ENCODE results near the gene NTRK1. TPM values are rescaled to one million over a fixed set of nuclear protein-coding genes. Genes with fewer than 3 reads are reported as not detected.

NTRK1 gene
- total RNA-seq, 1 donor from 2014 or later, result 2.4 TPM

DNA sequence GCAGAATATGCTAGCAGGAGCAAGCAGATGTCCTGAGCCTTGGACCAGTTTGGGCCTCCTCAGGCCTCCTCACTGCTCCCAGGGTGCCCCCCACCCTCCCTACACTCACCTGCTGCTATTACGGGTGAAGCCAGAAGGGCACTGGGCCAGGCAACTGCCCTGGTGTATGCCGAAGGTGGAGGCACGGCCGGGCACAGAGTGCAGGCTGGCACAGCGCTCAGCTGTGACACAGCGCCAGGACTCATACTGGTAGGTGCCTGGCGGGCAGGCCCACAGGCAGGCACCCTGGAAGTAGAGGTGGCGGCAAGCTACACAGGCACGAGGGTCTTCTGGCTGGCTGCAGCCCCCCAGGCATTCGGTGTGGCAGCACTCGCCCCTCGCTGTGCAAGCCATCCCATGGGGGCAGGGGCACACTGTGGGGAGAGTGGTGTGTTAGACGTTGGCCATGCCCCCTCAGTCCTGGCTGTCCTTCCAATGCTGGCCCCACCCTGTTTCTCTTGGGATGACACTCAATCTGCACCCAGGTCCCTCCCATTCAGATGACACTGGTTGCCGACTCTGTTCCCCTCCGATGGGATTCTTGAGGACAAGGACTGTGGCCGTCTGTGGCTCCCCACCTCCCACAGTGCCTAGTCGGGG is 8.8 kb upstream of the NTRK1 start:
- ATAC-seq (peak; percentile 82), DNase-seq (ENCODE audit: missing footprints) (peak; percentile 82)
- intact Hi-C loops (cut with DNase I), result no loop called here

DNA sequence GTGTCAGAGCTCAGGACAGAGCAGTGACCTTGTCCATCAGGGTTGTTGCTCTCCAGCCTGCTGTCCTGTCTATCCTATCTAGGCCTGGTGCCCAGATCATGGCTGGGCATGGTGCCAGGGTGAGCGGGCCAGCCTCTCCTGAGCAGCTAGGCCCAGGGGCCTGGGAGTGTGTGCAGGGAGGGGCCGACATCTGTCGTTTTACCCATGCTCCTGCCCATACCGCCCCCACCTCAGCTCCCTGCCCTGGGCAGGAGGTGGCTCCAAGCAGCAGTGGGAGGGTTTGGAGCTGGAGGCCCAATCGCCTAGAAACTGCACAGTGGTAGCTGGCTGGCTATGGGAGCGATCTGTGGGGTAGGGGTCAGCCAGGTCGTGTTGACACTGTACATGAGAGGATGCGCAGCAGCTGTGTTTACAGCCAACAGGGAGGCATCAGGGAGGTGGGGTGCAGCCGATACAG is 8.2 kb upstream of the NTRK1 start:
- DNase-seq (ENCODE audit: missing footprints), result peak; percentile 87
- intact Hi-C loops (cut with DNase I), result no loop called here
- ATAC-seq, result peak; percentile 91

DNA sequence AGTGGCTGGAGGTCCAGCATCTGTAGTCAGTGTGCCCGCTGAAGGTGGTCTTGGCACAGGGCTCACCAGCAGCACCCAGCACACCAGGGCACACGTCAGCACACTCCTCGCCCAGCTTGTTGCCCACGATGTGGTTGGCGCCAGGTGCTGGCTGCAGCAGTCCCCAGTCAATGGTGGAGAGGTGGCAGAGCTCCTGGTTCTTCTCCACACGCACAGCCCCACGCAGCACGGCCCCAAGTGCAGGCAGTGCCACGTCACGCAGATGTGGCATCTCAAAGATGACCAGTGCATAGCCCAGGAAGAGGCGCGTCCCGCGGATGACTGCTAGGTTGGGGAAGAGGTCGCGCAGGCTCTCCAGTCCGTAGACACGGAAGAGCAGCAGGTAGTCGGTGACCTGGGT is 6.9 kb upstream of the NTRK1 start:
- intact Hi-C loops (cut with DNase I), result no loop called here
- no peak for ATAC-seq

GRCh38 chr1:156854634-156855033 is 6.0 kb upstream of the NTRK1 start:
- ATAC-seq (no peak), DNase-seq (ENCODE audit: missing footprints) (no peak)
- intact Hi-C loops (cut with DNase I), result no loop called here

More for the DNA sequence above, 6.9 kb upstream of the NTRK1 start:
- no peak for DNase-seq (ENCODE audit: missing footprints)

GRCh38 chr1:156856282-156856785 is 4.3 kb upstream of the NTRK1 start:
- DNase-seq (ENCODE audit: missing footprints), result no peak
- intact Hi-C loops (cut with DNase I), result no loop called here
- ATAC-seq, result no peak

DNA sequence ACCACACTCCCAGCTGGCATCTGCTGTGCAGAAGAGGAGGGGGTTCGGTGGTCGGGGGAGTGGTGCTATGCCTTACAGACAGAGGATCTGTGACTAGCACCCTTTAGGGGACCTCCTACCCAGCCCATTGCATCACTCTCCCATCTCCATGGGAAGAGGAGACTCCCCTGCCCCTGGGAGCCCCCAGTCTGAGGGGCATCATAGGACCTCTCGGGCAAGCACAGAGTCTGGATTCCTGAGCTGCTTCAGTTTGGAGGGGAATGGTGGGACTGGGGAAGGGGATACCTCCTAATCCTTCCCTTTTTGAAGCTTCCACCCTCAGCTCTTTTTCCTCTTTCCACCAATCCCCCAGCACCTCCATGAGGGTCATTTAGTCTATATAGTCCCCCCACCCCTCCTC is 3.1 kb upstream of the NTRK1 start:
- intact Hi-C loops (cut with DNase I), result no loop called here
- ATAC-seq (no peak), DNase-seq (ENCODE audit: missing footprints) (no peak)

- intact Hi-C loops (cut with DNase I), result no loop called here
- DNase-seq (ENCODE audit: missing footprints) (no peak), ATAC-seq (peak; percentile 51)
These were observed 2.1 kb upstream of the NTRK1 start for GRCh38 chr1:156858555-156858956.

DNA sequence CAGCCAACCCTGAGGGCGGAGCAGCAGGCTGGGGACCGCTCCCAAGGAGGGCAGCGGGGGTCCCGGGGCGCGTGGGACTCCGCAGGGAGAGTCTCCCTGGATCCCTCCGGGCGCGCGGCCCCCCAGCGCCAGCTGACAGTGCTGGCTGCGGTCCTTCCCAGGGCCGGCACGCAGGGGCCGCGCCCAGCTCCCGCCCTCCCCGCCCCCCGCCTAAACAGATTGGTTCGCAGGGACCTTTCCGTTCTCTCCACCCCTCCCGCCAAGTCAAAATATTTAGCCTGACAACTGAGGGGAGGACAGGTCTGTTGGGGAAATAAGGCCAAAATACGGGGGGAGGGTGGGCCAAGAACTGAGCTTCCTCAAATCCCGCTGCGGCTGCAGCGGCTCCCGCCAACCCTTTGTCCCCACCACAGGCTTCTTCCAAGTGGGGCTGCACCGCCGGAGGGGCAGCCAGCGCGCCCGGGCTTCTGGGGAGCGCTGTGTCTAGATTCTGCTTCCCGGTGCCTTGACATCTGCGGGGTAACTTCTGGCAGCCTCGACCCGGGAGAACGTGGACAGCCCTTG is 1.6 kb upstream of the NTRK1 start, which contains the start of gene INSRR:
Gene INSRR, minus strand, starts transcription at position 159 of the 564 bp plus-strand sequence. CDS start 496 bp downstream, outside the sequence.
- peak; percentile 43 for ATAC-seq
- intact Hi-C loops (cut with DNase I), result no loop called here
- no peak for DNase-seq (ENCODE audit: missing footprints)

DNA sequence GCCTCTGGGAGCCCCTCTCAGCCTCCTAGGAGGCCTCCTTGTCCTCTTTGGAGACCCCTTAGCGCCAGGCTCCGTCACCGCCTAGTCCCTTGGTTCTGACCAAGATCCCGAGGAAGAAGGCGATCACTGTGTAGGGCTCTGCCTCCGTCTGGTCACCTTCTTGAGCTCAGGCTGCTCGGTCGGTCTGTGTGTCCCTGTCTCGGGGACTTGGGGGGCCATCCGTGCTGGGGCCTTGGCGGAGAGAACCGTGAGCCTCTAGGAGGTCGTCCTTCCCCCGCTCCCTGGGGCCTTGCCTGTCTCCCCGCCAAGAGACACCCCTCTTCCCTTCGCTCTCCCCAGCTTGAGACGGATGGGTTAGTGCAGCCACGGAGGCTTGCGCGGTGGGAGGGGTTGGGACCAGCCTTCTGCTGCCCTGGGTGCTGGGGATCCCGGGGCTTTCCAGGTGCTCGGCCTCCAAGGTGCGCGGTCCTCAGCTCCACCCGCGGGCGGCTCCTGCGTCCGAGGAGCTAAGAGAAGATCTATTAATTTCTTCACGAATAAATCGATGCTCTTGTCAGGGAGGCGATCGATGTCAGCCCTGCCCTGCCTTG is 1.0 kb upstream of the NTRK1 start:
- ATAC-seq (peak; percentile 40), DNase-seq (ENCODE audit: missing footprints) (peak; percentile 69)
- intact Hi-C loops (cut with DNase I), result loop anchor here (1.0 to 2.0 kb wide), 2 partner anchors 20 to 63 kb away; no protein-coding TSS in a partner anchor

DNA sequence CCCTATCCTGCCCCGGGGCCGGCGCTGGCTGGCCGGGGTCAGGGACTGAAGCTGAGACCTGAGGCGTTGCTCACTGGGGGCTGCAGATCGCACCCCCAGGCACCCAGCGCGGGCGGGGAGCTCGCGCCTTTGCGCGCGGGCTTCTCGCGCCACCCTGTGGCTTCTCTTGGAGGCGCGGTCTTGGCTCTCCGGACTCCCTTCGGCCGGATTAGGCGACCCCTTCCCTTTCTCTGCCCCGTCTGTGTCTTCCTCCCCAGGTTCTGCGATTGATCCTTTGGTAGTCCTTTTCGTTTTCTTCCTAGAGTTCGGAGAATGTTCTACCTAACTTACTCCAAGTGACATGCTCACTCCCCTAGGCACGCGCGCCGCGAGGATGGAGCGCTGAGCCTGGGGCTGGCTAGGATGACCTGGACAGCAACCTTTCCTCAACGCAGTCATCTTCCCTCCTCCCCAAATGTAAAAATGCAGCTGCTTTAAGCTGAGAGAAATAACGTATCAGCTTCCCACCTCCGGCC is 495 bp upstream of the NTRK1 start:
- intact Hi-C loops (cut with DNase I), result loop anchor here (1.0 to 2.0 kb wide), 2 partner anchors 21 to 63 kb away; no protein-coding TSS in a partner anchor
- peak; percentile 61 for DNase-seq (ENCODE audit: missing footprints)
- ATAC-seq, result peak; percentile 76

GRCh38 chr1:156862584-156862983 is 1.9 kb downstream of the NTRK1 start:
- no peak for DNase-seq (ENCODE audit: missing footprints)
- no peak for ATAC-seq
- intact Hi-C loops (cut with DNase I), result no loop called here

GRCh38 chr1:156862997-156863599 is 2.4 kb downstream of the NTRK1 start:
- intact Hi-C loops (cut with DNase I), result no loop called here
- ATAC-seq (no peak), DNase-seq (ENCODE audit: missing footprints) (peak; percentile 15)

GRCh38 chr1:156863631-156864030 is 3.0 kb downstream of the NTRK1 start:
- intact Hi-C loops (cut with DNase I), result no loop called here
- DNase-seq (ENCODE audit: missing footprints), result peak; percentile 32
- ATAC-seq, result no peak

- ATAC-seq (no peak), DNase-seq (ENCODE audit: missing footprints) (no peak)
- intact Hi-C loops (cut with DNase I), result no loop called here
These were observed 4.1 kb downstream of the NTRK1 start for GRCh38 chr1:156864796-156865195.

DNA sequence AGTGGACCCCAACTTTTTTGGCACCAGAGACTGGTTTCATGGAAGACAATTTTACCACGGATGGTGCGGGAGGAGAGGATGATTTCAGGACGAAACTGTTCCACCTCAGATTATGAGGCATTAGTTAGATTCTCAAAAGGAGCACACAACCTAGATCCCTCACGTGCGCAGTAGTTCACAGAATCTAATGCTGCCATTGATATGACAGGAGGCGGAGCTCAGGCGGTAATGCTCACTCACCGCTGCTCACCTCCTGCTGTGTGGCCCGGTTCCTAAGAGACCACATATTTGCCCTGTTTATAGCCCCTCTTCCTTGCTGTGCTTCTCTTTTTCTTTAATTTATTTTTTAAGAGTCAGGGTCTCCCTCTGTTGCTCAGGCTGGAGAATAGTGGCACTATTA is 4.6 kb downstream of the NTRK1 start:
- intact Hi-C loops (cut with DNase I), result no loop called here
- no peak for ATAC-seq
- DNase-seq (ENCODE audit: missing footprints), result peak; percentile 11

DNA sequence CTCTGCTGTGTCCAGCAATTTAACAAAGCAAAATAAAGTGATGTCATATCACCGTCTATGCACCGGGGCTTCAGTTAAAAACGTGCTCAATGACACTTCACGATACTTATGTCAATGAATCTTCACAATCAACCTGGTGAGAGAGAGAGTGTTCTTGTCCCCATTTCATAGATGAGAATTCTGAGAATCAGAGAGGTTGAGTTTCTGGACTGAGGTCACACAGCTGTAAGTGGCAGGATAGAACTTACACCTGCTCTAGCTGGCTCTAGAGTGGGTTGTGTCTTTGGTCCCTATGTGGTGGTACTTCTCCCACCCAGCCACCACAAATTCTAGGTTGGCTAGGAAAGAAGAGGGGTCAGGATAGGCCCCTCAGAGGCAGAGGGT is 5.2 kb downstream of the NTRK1 start:
- intact Hi-C loops (cut with DNase I), result no loop called here
- DNase-seq (ENCODE audit: missing footprints), result no peak
- ATAC-seq, result no peak

- peak; percentile 34 for DNase-seq (ENCODE audit: missing footprints)
- intact Hi-C loops (cut with DNase I), result no loop called here
- ATAC-seq, result no peak
These were observed 5.7 kb downstream of the NTRK1 start for GRCh38 chr1:156866249-156866909.

DNA sequence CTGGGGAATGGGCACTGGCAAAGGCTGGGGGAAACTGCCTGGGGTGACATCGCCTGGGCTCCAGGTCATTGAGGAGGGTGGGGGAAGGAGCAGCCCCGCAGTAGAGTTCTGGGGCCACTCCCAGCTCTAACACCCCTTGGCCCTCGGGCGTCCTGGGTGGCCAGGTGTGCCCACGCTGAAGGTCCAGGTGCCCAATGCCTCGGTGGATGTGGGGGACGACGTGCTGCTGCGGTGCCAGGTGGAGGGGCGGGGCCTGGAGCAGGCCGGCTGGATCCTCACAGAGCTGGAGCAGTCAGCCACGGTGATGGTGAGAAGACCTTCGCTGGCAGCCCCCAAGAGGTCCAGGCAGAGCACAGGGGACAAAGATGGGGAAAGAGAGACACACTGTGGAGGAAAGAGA is 7.7 kb downstream of the NTRK1 start:
- intact Hi-C loops (cut with DNase I), result no loop called here
- peak; percentile 57 for DNase-seq (ENCODE audit: missing footprints)
- no peak for ATAC-seq

GRCh38 chr1:156869455-156869854 is 8.8 kb downstream of the NTRK1 start:
- intact Hi-C loops (cut with DNase I), result no loop called here
- ATAC-seq (no peak), DNase-seq (ENCODE audit: missing footprints) (no peak)

Measured in Right ventricle myocardium inferior (tissue), 1 donor.